Measurements from ENCODE around the gene NDUFAF3.

DNA sequence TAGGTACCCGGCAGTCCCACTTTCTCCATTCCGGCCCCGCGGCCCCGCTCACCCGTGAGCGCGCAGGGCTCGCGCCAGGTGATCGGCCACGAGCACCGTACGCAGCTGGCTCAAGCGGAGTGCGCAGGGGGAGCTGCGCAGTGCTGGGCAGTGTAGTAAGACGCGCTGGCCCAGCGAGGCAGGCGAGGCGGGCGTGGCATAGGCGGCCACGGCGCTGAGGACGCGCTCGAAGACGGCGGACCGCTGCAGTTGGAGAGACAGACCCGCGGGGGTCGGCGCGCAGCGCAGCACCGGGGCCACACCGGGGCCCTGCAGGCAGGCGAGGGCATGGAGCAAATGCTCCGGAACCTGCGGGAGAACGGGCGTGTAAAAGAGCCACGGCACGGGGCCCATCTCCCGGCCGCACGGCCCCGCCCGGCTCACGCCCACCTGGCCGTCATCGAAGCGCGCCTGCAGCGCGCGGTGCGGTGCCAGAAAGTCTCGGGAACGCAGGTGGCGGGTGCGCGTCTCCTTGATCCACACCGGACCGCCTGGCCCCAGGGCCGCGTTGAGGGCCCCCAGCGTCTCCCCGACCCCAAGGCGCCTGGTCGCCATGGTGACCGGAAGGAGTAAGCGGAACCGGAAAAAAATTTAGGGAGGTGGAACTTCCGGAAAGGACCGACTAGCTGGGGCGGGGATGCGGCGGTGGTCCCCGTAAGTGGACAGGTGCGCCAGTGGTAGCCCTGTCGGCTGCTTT lies 3.8 kb upstream of the NDUFAF3 start, which contains the start of gene DALRD3:
- TF ChIP-seq, protein P1, sequence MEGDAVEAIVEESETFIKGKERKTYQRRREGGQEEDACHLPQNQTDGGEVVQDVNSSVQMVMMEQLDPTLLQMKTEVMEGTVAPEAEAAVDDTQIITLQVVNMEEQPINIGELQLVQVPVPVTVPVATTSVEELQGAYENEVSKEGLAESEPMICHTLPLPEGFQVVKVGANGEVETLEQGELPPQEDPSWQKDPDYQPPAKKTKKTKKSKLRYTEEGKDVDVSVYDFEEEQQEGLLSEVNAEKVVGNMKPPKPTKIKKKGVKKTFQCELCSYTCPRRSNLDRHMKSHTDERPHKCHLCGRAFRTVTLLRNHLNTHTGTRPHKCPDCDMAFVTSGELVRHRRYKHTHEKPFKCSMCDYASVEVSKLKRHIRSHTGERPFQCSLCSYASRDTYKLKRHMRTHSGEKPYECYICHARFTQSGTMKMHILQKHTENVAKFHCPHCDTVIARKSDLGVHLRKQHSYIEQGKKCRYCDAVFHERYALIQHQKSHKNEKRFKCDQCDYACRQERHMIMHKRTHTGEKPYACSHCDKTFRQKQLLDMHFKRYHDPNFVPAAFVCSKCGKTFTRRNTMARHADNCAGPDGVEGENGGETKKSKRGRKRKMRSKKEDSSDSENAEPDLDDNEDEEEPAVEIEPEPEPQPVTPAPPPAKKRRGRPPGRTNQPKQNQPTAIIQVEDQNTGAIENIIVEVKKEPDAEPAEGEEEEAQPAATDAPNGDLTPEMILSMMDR (IDR thresholded peaks at IDR 0.05) = no peak
- no peak for TF ChIP-seq EZH2 (IDR thresholded peaks at IDR 0.05; ENCODE audit: borderline replicate concordance, insufficient read depth, low read depth, low read length, poor library complexity, severe bottlenecking)
